H1 (cell line): ENCODE results near the gene RASSF5. TPM values are rescaled to one million over a fixed set of nuclear protein-coding genes. Genes with fewer than 3 reads are reported as not detected.

Experiments used
- CTCF ChIA-PET: fragments of 300-600 bp; sonication (Branson Sonifier 250); formaldehyde crosslinking; loops from one replicate; lab custom pipeline; 2021; ENCODE audit not compliant: partially characterized antibody; lab: Charles Lee
- POLR2A ChIA-PET: fragments of 300-600 bp; sonication (Branson Sonifier 250); formaldehyde crosslinking; loops from one replicate; lab custom pipeline; 2021; ENCODE audit warnings: inconsistent platforms; ENCODE audit not compliant: partially characterized antibody; lab: Charles Lee
- DNase-seq, 2 experiments: peaks; one replicate each; pipeline versions ENCODE4 v3.0.0 to v3.0.0-alpha.2; 2010 to 2022; ENCODE audit warnings: low spot score in 2 of 2, low read depth in 1 of 2, mixed read lengths in 1 of 2
- FAIRE-seq: peaks from 2 replicates; lab custom pipeline; 2011; peaks lifted over from hg19 to GRCh38; lab: Jason Lieb, UNC
- H2AFZ ChIP-seq: 2 replicates; pipeline ENCODE4 v1.8.1; 2012; ENCODE audit warnings: low read length, inconsistent platforms
- H2AK5ac ChIP-seq: 2 replicates; pipeline ENCODE4 v1.6.1; 2013; ENCODE audit warnings: low read depth, low read length
- H2BK120ac ChIP-seq: replicated peaks from 2 replicates; pipeline ENCODE3; 2013; ENCODE audit warnings: low read depth, low read length, inconsistent platforms
- H2BK12ac ChIP-seq: 2 replicates; pipeline ENCODE4 v1.6.1; 2013; ENCODE audit warnings: low read depth, low read length
- H2BK15ac ChIP-seq: 2 replicates; pipeline ENCODE4 v1.6.1; 2013; ENCODE audit warnings: low read length
- H2BK20ac ChIP-seq: 2 replicates; pipeline ENCODE4 v1.6.1; 2013; ENCODE audit warnings: low read length
- H2BK5ac ChIP-seq: 2 replicates; pipeline ENCODE4 v1.6.1; 2013; ENCODE audit warnings: low read depth, low read length
- H3K14ac ChIP-seq: 2 replicates; pipeline ENCODE4 v1.6.1; 2013; ENCODE audit warnings: inconsistent platforms; ENCODE audit not compliant: insufficient read length
- H3K18ac ChIP-seq: 2 replicates; pipeline ENCODE4 v1.6.1; 2013; ENCODE audit warnings: low read length; ENCODE audit errors: extremely low read depth
- H3K23ac ChIP-seq: 2 replicates; pipeline ENCODE4 v1.6.1; 2013; ENCODE audit warnings: inconsistent platforms; ENCODE audit not compliant: insufficient read length
- H3K23me2 ChIP-seq: 2 replicates; pipeline ENCODE4 v1.6.1; 2013; ENCODE audit warnings: low read depth, low read length
- H3K27ac ChIP-seq: 2 replicates; pipeline ENCODE4 v1.6.1; 2011; ENCODE audit warnings: low read depth, low read length, inconsistent platforms
- H3K27me3 ChIP-seq, 4 experiments: replicated peaks in 1 of 4; 1 replicate in 1 of 4; 2 replicates in 3 of 4; pipeline versions ENCODE4 v1.6.1 to v1.8.1; 2011 to 2013; ENCODE audit warnings: low read length in 3 of 4, mild to moderate bottlenecking in 3 of 4, inconsistent platforms in 2 of 4, mixed read lengths in 2 of 4, moderate library complexity in 1 of 4; ENCODE audit not compliant: control insufficient read depth in 3 of 4, insufficient read depth in 3 of 4; ENCODE audit errors: extremely low read depth in 1 of 4
- H3K36me3 ChIP-seq, 4 experiments: 2 replicates each; pipeline versions ENCODE4 v1.6.1 to v1.8.1; 2011 to 2013; ENCODE audit warnings: mild to moderate bottlenecking in 4 of 4, low read length in 3 of 4, moderate library complexity in 2 of 4, control low read depth in 1 of 4, inconsistent platforms in 1 of 4; ENCODE audit not compliant: insufficient read depth in 4 of 4, control insufficient read depth in 2 of 4
- H3K4ac ChIP-seq: replicated peaks from 2 replicates; pipeline ENCODE3; 2013; ENCODE audit warnings: low read length, low read depth, mixed read lengths, inconsistent platforms; ENCODE audit not compliant: insufficient read length
- H3K4me1 ChIP-seq, 4 experiments: replicated peaks in 1 of 4; 1 replicate in 1 of 4; 2 replicates in 3 of 4; pipeline versions ENCODE4 v1.6.1 to v1.8.1; 2011 to 2013; ENCODE audit warnings: low read length in 3 of 4, inconsistent platforms in 2 of 4, mixed read lengths in 1 of 4; ENCODE audit not compliant: insufficient read depth in 4 of 4, control insufficient read depth in 3 of 4
- H3K4me2 ChIP-seq, 2 experiments: 2 replicates each; pipeline versions ENCODE4 v1.6.1 to v1.8.1; 2011 to 2013; ENCODE audit warnings: low read depth in 2 of 2, low read length in 2 of 2, control low read depth in 1 of 2, inconsistent platforms in 1 of 2, mild to moderate bottlenecking in 1 of 2; ENCODE audit not compliant: insufficient read depth in 1 of 2
- H3K4me3 ChIP-seq, 4 experiments: fragments of 200-600, 300-600 bp in 1 of 4; sonication (generic), shearing (Covaris generic), sonication (Bioruptor Twin) in 1 of 4; 2 replicates each; pipeline versions ENCODE4 v1.5.1 to v1.8.1; 2011 to 2016; ENCODE audit warnings: low read length in 4 of 4, low read depth in 3 of 4, control low read depth in 2 of 4, inconsistent platforms in 2 of 4, mild to moderate bottlenecking in 2 of 4, mixed read lengths in 1 of 4, moderate library complexity in 1 of 4; ENCODE audit not compliant: insufficient read depth in 2 of 4; ENCODE audit errors: extremely low read depth in 1 of 4
- H3K56ac ChIP-seq: replicated peaks from 2 replicates; pipeline ENCODE3; 2013; ENCODE audit warnings: low read depth, mild to moderate bottlenecking, mixed read lengths, low read length, inconsistent platforms; ENCODE audit not compliant: insufficient read length
- H3K79me1 ChIP-seq: 2 replicates; pipeline ENCODE4 v1.6.1; 2013; ENCODE audit warnings: low read depth, low read length, control low read depth
- H3K79me2 ChIP-seq, 2 experiments: 2 replicates each; pipeline versions ENCODE4 v1.6.1 to v1.8.1; 2012 to 2013; ENCODE audit warnings: low read length in 2 of 2, mild to moderate bottlenecking in 2 of 2, inconsistent platforms in 1 of 2; ENCODE audit not compliant: insufficient read depth in 2 of 2, control insufficient read depth in 1 of 2
- H3K9ac ChIP-seq, 4 experiments: replicated peaks in 1 of 4; 1 replicate in 1 of 4; 2 replicates in 3 of 4; pipeline versions ENCODE4 v1.6.1 to v1.8.1; 2011 to 2013; ENCODE audit warnings: low read depth in 3 of 4, low read length in 3 of 4, control low read depth in 2 of 4, mild to moderate bottlenecking in 2 of 4, moderate library complexity in 2 of 4, inconsistent platforms in 1 of 4; ENCODE audit errors: extremely low read depth in 1 of 4
- H3K9me3 ChIP-seq, 2 experiments: 2 replicates each; pipeline versions ENCODE4 v1.6.1 to v1.8.1; 2012 to 2013; ENCODE audit warnings: mild to moderate bottlenecking in 2 of 2, moderate library complexity in 2 of 2, control low read depth in 1 of 2, inconsistent platforms in 1 of 2, low read depth in 1 of 2, low read length in 1 of 2, mixed read lengths in 1 of 2; ENCODE audit not compliant: insufficient read depth in 2 of 2
- H4K20me1 ChIP-seq, 2 experiments: replicated peaks in 1 of 2; 2 replicates each; pipeline versions ENCODE3 to v1.8.1; 2011 to 2013; ENCODE audit warnings: inconsistent platforms in 2 of 2, low read length in 2 of 2, mild to moderate bottlenecking in 1 of 2; ENCODE audit not compliant: insufficient read depth in 2 of 2, control insufficient read depth in 1 of 2
- H4K5ac ChIP-seq: 2 replicates; pipeline ENCODE4 v1.6.1; 2013; ENCODE audit warnings: low read length, low read depth, mixed read lengths, inconsistent platforms; ENCODE audit not compliant: insufficient read length
- H4K8ac ChIP-seq: 2 replicates; pipeline ENCODE4 v1.8.0; 2013; ENCODE audit warnings: mild to moderate bottlenecking, moderate library complexity, low read length, inconsistent platforms; ENCODE audit not compliant: insufficient read depth; ENCODE audit errors: extremely low read depth
- H4K91ac ChIP-seq: replicated peaks from 2 replicates; pipeline ENCODE3; 2013; ENCODE audit warnings: low read length, mixed read lengths, inconsistent platforms; ENCODE audit not compliant: insufficient read length
- CBX5 ChIP-seq: fragments of 300-800, 300-1000 bp; sonication (generic); IDR thresholded peaks from 2 replicates; pipeline ENCODE4 v1.7.1; 2016; ENCODE audit warnings: antibody characterized with exemption, low read length, low read depth
- CBX8 ChIP-seq: fragments of 300-800, 300-1000 bp; sonication (generic); IDR thresholded peaks from 2 replicates; pipeline ENCODE4 v1.7.1; 2016; ENCODE audit warnings: low read depth, low read length, borderline replicate concordance
- HDAC6 ChIP-seq: IDR thresholded peaks from one replicate; pipeline ENCODE4 v1.7.1; 2012; ENCODE audit warnings: low read depth, mild to moderate bottlenecking, inconsistent platforms, low read length, moderate library complexity
- JUN ChIP-seq: IDR thresholded peaks from 2 replicates; pipeline ENCODE4 v1.6.1; 2011; ENCODE audit warnings: low read depth, mild to moderate bottlenecking, improper control_type of control experiment, low read length
- KDM4A ChIP-seq: IDR thresholded peaks from one replicate; pipeline ENCODE4 v1.7.1; 2012; ENCODE audit warnings: low read depth, mild to moderate bottlenecking, moderate library complexity, low read length, inconsistent platforms; ENCODE audit not compliant: severe bottlenecking
- MAFK ChIP-seq: IDR thresholded peaks from 2 replicates; pipeline ENCODE4 v1.6.1; 2012; ENCODE audit warnings: low read depth, mild to moderate bottlenecking, improper control_type of control experiment, low read length
- NANOG ChIP-seq: IDR thresholded peaks from 2 replicates; pipeline ENCODE4 v1.6.1; 2011; ENCODE audit warnings: low read length, low read depth, mild to moderate bottlenecking, inconsistent platforms; ENCODE audit not compliant: insufficient read depth, poor library complexity, severe bottlenecking
- RBBP5 ChIP-seq: IDR thresholded peaks from 2 replicates; pipeline ENCODE4 v1.7.1; 2012; ENCODE audit warnings: low read depth, mild to moderate bottlenecking, inconsistent platforms, low read length, moderate library complexity, borderline replicate concordance
- SAP30 ChIP-seq: fragments of 300-600 bp; sonication (generic); IDR thresholded peaks from 2 replicates; pipeline ENCODE4 v1.7.1; 2012; ENCODE audit warnings: low read length, moderate library complexity, mild to moderate bottlenecking, inconsistent platforms; ENCODE audit not compliant: insufficient read depth, insufficient replicate concordance
- SIRT6 ChIP-seq: IDR thresholded peaks from one replicate; pipeline ENCODE4 v1.7.1; 2012; ENCODE audit warnings: low read length, inconsistent platforms
- TAF1 ChIP-seq: IDR thresholded peaks from 2 replicates; pipeline ENCODE4 v1.6.1; 2011; ENCODE audit warnings: mild to moderate bottlenecking, low read depth, low read length
- WGBS, 2 experiments: shearing (Covaris generic) in 1 of 2; methylation state at CpG; one replicate each; pipeline versions ENCODE4 v1.1.6 to v1.1.7; 2013 to 2015; ENCODE audit warnings: low lambda C conversion rate in 2 of 2, mixed read lengths in 2 of 2, inconsistent platforms in 1 of 2, low coverage in 1 of 2, missing lambda C conversion rate in 1 of 2; ENCODE audit not compliant: insufficient replicate concordance in 2 of 2, insufficient coverage in 1 of 2, insufficient read length in 1 of 2; ENCODE audit errors: extremely low coverage in 1 of 2, missing lambda C conversion rate in 1 of 2; 5-methylcytosine and 5-hydroxymethylcytosine counted together
- polyA plus RNA-seq, 7 experiments: library from polyadenylated mRNA; depleted of rRNA in 3 of 7; stranded (reverse) in 5 of 7; unstranded in 2 of 7; fragments of >200 nt in 5 of 7; fragments of 200-250 nt in 2 of 7; gene quantifications; 1 replicate in 5 of 7; 2 replicates in 1 of 7; 4 replicates in 1 of 7; pipeline versions ENCODE4 v1.2.1 to v1.2.3, GENCODE V29; 2011 to 2013; ENCODE audit warnings: missing spikeins in 2 of 7, mixed read lengths in 2 of 7
- total RNA-seq: library from RNA; stranded (reverse); fragmentation: NEBNext Ultra II Directional; extraction: Animal tissue kit (Norgen Biotek cat#: 25700); gene quantifications from 2 replicates; pipeline ENCODE4 v1.2.1, GENCODE V29; 2021

Gene RASSF5
- total and polyA plus RNA-seq, 2 of the 8 experiments (the other 6 are each of a cell fraction or from before 2014, with no cell fraction given): 0.82 to 1.8 TPM

GRCh38 chr1:206560007-206560716 is 52.8 kb downstream of the RASSF5 start:
- Histone ChIP-seq H2BK5ac (no peak overlapping the region), H3K23ac (no peak overlapping the region), H3K79me2 (no peaks in the 10 kb centered on the region)
- TF ChIP-seq SIRT6 (no peak), JUN (no peak), KDM4A (no peak), SAP30 (no peak), RBBP5 (no peak), MAFK (no peak), NANOG (no peak), TAF1 (no peak), CBX5 (no peak), HDAC6 (no peak), CBX8 (no peak)
- TF ChIP-seq, all 59 proteins: peak for 0
- Histone ChIP-seq H3K4me2 (no peak overlapping the region), H3K36me3 (no peaks in the 10 kb centered on the region), H3K14ac (no peak overlapping the region), H2BK15ac (no peak overlapping the region), H3K4ac (no peak overlapping the region), H2BK120ac (no peak overlapping the region), H3K18ac (no peak overlapping the region), H3K23me2 (peaks cover 5% of the 10 kb centered on the region), H4K20me1 (no peaks in the 10 kb centered on the region), H3K79me1 (no peaks in the 10 kb centered on the region), H3K27me3 (peaks cover 5 to 29% (median 19%) of the 10 kb centered on the region in 4 experiments), H3K4me1 (peaks cover 2 to 7% (median 5%) of the 10 kb centered on the region in 4 experiments; a peak in 6 of 7 replicates), H2BK20ac (no peak overlapping the region), H2AFZ (no peak overlapping the region), H2BK12ac (no peak overlapping the region), H4K91ac (no peak overlapping the region), H3K9ac (no peak overlapping the region), H3K9me3 (no peaks in the 10 kb centered on the region), H4K8ac (no peak overlapping the region; the same call in none of the 2 replicates), H3K4me3 (no peak overlapping the region), H2AK5ac (no peak overlapping the region), H4K5ac (no peak overlapping the region), H3K56ac (no peak overlapping the region), H3K27ac (no peak overlapping the region)
- no peak for FAIRE-seq
- CTCF ChIA-PET: interaction anchor here (0.5 to 2.4 kb wide), 11 partner anchors 15 to 801 kb away, joined by 3 to 16 read pairs (median 3); partner anchors contain the start of genes EIF2D and RASSF5
- DNase-seq: no peak
- 88% methylated on average over 10 of the region's 10 CpGs; no CpG with 5 or more reads in 1 of the 2 experiments for WGBS, 2 experiments
- POLR2A ChIA-PET: no interaction called here
